HFF-Myc (cell line): ENCODE results near the gene IMMP2L.

ENCODE experiments used
- DNase-seq: peaks from one replicate; pipeline ENCODE4 v3.0.0-alpha.2; 2011; ENCODE audit warnings: low read depth; ENCODE audit errors: extremely low read depth
- H3K4me3 ChIP-seq: replicated peaks from 2 replicates; pipeline ENCODE4 v1.5.1; 2011; ENCODE audit warnings: low read depth, mild to moderate bottlenecking, control low read depth, low read length
- TF ChIP-seq, protein P1 (sequence below): IDR thresholded peaks from 2 replicates; pipeline ENCODE4 v1.5.1; 2012; ENCODE audit warnings: mild to moderate bottlenecking, low read depth, low read length, control low read depth; ENCODE audit errors: missing control alignments

The IMMP2L gene

GRCh38 chr7:110909117-110909516, 653.2 kb downstream of the IMMP2L start:
- TF ChIP-seq, protein P1, sequence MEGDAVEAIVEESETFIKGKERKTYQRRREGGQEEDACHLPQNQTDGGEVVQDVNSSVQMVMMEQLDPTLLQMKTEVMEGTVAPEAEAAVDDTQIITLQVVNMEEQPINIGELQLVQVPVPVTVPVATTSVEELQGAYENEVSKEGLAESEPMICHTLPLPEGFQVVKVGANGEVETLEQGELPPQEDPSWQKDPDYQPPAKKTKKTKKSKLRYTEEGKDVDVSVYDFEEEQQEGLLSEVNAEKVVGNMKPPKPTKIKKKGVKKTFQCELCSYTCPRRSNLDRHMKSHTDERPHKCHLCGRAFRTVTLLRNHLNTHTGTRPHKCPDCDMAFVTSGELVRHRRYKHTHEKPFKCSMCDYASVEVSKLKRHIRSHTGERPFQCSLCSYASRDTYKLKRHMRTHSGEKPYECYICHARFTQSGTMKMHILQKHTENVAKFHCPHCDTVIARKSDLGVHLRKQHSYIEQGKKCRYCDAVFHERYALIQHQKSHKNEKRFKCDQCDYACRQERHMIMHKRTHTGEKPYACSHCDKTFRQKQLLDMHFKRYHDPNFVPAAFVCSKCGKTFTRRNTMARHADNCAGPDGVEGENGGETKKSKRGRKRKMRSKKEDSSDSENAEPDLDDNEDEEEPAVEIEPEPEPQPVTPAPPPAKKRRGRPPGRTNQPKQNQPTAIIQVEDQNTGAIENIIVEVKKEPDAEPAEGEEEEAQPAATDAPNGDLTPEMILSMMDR, result no peak

DNA sequence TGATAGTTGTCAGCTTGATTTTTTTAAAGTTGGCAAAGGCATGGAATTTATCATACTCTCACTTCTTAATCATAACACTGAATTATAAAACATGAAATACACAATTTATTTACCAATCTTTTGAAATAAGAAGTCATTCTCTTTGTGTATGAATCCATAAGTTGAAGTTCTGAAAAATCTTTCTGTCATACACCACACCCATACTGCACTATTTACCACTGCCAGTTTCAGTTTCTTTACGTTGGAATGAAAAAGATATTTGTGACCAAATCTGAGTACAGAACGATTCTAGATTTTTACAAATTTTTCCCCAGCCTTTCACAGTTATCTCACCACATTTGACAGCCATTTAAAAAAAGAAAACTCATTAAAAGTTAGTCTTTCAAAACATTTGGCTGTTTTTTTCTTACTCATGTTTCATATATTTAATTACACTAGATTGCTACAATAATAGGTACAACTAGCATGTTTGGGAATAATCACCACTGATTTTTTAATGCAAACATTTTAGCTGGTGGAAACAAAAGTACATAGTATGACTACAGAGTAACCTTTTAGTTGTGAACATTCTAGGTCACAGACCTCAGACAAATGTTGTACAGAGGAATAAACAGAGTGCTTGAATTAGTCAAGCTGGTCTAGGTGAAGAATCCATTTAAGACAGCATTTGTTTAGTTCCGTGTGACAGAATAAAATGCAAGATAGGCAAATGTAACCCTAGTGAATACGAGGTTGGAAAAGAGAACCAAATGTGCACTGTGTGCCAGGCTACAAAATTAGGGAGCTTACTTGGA, 656.3 kb downstream of the IMMP2L start:
- no peak for DNase-seq

More at GRCh38 chr7:110909117-110909516, 653.2 kb downstream of the IMMP2L start:
- no peak for DNase-seq
- H3K4me3 ChIP-seq, result no peak overlapping the region

GRCh38 chr7:110898516-110898915, 663.8 kb downstream of the IMMP2L start:
- no peak overlapping the region for H3K4me3 ChIP-seq
- TF ChIP-seq, protein P1, result no peak
- no peak for DNase-seq

More for the DNA sequence above, 656.3 kb downstream of the IMMP2L start:
- TF ChIP-seq, protein P1, result no peak
- no peak overlapping the region for H3K4me3 ChIP-seq

DNA sequence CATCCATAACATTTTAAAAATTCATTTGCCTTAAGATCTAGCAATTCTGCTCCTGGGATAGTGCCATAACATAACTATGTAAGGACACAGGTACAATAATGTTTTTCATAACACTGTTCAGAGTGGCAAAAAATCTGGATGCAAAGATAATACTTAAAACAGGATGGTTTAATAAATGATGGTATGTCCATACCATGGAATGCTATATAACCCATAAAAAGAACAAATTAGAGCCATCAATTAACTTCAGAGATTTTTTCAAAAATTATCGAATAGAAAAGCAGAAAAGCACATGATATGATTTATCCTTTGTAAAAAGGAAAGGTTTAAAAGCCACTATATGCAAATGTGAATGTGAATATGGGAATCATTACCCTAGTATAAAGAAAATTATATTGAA, 664.8 kb downstream of the IMMP2L start:
- no peak overlapping the region for H3K4me3 ChIP-seq
- TF ChIP-seq, protein P1, result no peak
- no peak for DNase-seq

DNA sequence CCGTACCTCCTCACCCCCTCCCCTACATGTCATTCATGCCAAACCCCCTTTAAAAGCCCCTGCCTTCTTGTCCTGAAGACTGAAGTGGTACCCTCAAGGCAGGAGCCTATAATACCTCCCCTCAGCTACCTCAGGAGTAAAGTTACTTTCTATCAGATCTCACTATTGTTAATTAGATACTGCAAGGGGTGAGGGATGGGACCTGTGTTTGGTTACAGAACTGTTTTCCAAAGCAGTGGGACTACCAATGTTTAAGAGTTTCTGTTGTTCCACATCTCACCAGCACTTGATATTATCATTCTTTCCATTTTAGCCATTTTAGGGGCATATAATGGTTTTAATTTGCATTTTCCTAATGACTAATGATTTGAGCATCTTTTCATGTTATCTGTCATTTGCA, 668.2 kb downstream of the IMMP2L start:
- DNase-seq, result no peak
- TF ChIP-seq, protein P1, result no peak
- H3K4me3 ChIP-seq, result no peak overlapping the region

DNA sequence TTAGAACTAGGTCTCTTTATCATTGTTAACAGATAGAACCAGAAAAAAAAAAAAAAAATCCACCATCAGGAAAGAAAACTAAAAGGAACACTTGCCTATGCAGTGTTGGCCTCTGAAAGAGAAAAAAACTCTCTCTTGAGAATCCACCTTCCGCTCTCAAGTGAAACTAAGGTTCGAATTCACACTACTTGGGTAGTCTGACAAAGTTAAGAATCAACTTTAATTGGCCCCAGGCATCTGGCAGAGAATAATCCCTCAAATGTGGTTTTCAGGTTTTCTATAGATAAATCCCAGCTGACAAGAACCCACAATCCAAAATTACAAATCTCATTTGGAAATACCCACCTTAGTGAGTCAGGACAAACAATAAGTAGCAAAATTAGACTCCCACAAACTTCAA, 671.1 kb downstream of the IMMP2L start:
- no peak overlapping the region for H3K4me3 ChIP-seq
- TF ChIP-seq, protein P1, result no peak
- no peak for DNase-seq

DNA sequence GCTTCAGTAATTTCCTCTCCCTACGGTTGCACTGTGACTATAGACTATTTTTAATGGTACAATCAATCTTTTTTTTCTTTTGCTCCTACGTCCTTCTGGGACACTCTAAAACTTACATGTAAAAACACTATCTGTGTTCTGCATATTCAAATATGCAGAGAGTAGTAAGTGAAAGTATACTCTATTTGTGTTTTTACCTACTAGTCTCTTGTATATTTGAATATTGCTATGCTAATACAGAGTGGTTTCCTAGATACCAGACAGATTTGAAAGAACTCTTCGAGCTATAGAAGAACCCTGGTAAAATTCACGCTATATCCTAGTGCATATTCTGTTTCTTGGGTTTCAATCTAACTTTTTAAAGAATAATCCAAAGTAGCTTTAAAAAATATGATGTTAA, 672.2 kb downstream of the IMMP2L start:
- TF ChIP-seq, protein P1, result no peak
- DNase-seq, result no peak
- H3K4me3 ChIP-seq, result no peak overlapping the region
